ENCODE measurements around the gene HOXD10.

DNA sequence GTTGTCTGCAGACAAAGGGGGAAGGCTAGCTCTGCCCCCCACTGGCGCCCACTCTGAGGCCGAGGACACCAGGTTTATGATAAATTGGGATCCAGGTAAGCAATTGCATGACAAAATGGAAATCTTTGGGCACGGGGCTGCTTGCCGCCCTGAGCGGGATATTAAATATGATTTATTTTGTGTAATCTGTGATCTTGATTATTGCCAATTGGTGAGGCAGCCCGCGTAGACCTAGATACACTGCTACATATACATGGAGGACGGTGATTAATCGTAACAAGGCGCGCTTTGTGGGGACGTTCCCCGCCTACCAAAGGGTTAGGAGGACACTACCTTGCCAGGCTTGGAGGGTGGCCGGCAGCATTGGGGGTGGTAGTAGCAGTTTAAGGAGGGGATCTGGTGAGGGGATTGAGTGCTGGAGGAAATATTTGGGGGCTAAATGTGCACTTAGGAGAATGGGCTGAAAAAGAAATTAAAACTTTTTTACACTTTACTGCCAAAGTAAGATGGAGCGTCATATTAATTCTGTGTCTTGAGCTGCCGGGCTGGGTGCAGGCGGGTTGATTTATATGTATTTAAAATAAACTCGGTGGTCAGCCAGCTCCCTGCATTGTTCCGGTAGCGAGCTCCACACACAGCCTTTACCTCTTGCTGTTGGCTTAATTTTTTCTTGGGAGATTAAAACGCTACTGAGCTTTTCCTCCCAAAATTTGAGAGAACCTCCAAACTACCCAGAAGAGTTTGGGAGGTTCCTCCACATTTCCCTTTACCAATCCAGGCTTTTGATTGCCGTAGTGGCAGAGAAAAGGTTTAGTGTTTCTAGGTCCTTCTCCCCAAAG lies 44.6 kb downstream of the HOXD10 start:
- no peak for TF ChIP-seq CTCF (conservative IDR thresholded peaks at IDR 0.05; ENCODE audit: low read length)
- no peak for TF ChIP-seq EZH2phosphoT487 (IDR thresholded peaks at IDR 0.05; ENCODE audit: borderline replicate concordance, low read depth, low read length)
